ENCODE results near the gene FCHSD2. TPM values are rescaled to one million over a fixed set of nuclear protein-coding genes. Genes with fewer than 3 reads are reported as not detected.
A peak's percentile ranks its signal among the peaks of the same experiment; 100 is the strongest.

FCHSD2 gene
- total RNA-seq, 4 donors from 2014 or later, result 5.7 to 16.8 (median 7.9) TPM

- WGBS, result 63% methylated on average over 1 of the region's 1 CpG
- Histone ChIP-seq H3K4me1 (peaks cover 28% of the 10 kb centered on the region), H3K9me3 (no peaks in the 10 kb centered on the region), H3K36me3 (no peaks in the 10 kb centered on the region), H3K4me3 (no peak overlapping the region), H3K27me3 (no peaks in the 10 kb centered on the region), H3K27ac (peak overlapping the region; percentile 56)
- TF ChIP-seq POLR2AphosphoS5 (IDR thresholded peaks at IDR 0.05) (no peak), CTCF (IDR thresholded peaks at IDR 0.05) (no peak), POLR2A (IDR thresholded peaks at IDR 0.05) (no peak), EP300 (IDR thresholded peaks at IDR 0.05) (no peak)
- no peak for DNase-seq (ENCODE audit: low spot score in 2 of 2)
These were observed 34.7 kb upstream of the FCHSD2 start for GRCh38 chr11:73176874-73177155.

GRCh38 chr11:73176145-73176873 lies 34.2 kb upstream of the FCHSD2 start:
- H3K27me3 ChIP-seq, result no peaks in the 10 kb centered on the region
- no peak for DNase-seq (ENCODE audit: low spot score in 2 of 2)
- peaks cover 28% of the 10 kb centered on the region for H3K4me1 ChIP-seq
- H3K36me3 ChIP-seq, result no peaks in the 10 kb centered on the region
- H3K27ac ChIP-seq, result no peak overlapping the region
- no peak for TF ChIP-seq CTCF (IDR thresholded peaks at IDR 0.05)
- 85% methylated on average over 5 of the region's 5 CpGs for WGBS
- no peaks in the 10 kb centered on the region for H3K9me3 ChIP-seq
- no peak overlapping the region for H3K4me3 ChIP-seq

GRCh38 chr11:73175551-73176144 lies 33.5 kb upstream of the FCHSD2 start:
- WGBS, result 70% methylated on average over 5 of the region's 5 CpGs
- no peaks in the 10 kb centered on the region for H3K27me3 ChIP-seq
- TF ChIP-seq CTCF (IDR thresholded peaks at IDR 0.05) (no peak), EP300 (IDR thresholded peaks at IDR 0.05) (no peak), POLR2AphosphoS5 (IDR thresholded peaks at IDR 0.05) (no peak)
- H3K4me3 ChIP-seq, result no peak overlapping the region
- no peak for DNase-seq (ENCODE audit: low spot score in 2 of 2)
- no peaks in the 10 kb centered on the region for H3K36me3 ChIP-seq
- H3K4me1 ChIP-seq, result peaks cover 28% of the 10 kb centered on the region
- H3K27ac ChIP-seq, result no peak overlapping the region
- H3K9me3 ChIP-seq, result no peaks in the 10 kb centered on the region

- DNase-seq (ENCODE audit: low spot score in 2 of 2), result no peak
- TF ChIP-seq POLR2A (IDR thresholded peaks at IDR 0.05), result no peak
- TF ChIP-seq EP300 (IDR thresholded peaks at IDR 0.05), result no peak
- TF ChIP-seq POLR2AphosphoS5 (IDR thresholded peaks at IDR 0.05), result no peak
- TF ChIP-seq CTCF (IDR thresholded peaks at IDR 0.05), result no peak
- Histone ChIP-seq H3K27ac (no peak overlapping the region), H3K4me1 (peaks cover 28% of the 10 kb centered on the region), H3K4me3 (no peak overlapping the region), H3K36me3 (no peaks in the 10 kb centered on the region), H3K9me3 (no peaks in the 10 kb centered on the region), H3K27me3 (no peaks in the 10 kb centered on the region)
- 95% methylated on average over 3 of the region's 3 CpGs for WGBS
These were observed 32.3 kb upstream of the FCHSD2 start for GRCh38 chr11:73174495-73174791.

GRCh38 chr11:73173755-73174494 lies 31.8 kb upstream of the FCHSD2 start:
- Histone ChIP-seq H3K4me3 (no peak overlapping the region), H3K36me3 (no peaks in the 10 kb centered on the region), H3K27me3 (no peaks in the 10 kb centered on the region), H3K9me3 (no peaks in the 10 kb centered on the region), H3K4me1 (peaks cover 28% of the 10 kb centered on the region), H3K27ac (no peak overlapping the region)
- TF ChIP-seq CTCF (IDR thresholded peaks at IDR 0.05) (no peak), POLR2AphosphoS5 (IDR thresholded peaks at IDR 0.05) (no peak), EP300 (IDR thresholded peaks at IDR 0.05) (no peak), POLR2A (IDR thresholded peaks at IDR 0.05) (no peak)
- DNase-seq (ENCODE audit: low spot score in 2 of 2), result no peak
- 82% methylated on average over 5 of the region's 11 CpGs for WGBS

Measured in suprapubic skin (tissue), 4 donors.